IgD-negative memory B cell (primary cell): ENCODE measurements around the gene MBNL2. TPM values are rescaled to one million over a fixed set of nuclear protein-coding genes. Genes with fewer than 3 reads are reported as not detected.
A peak's percentile ranks its signal among the peaks of the same experiment; 100 is the strongest.

Source experiments
- H3K27ac Mint-ChIP-seq, 3 donors: one replicate each; pipeline ENCODE4 v1.8.0; 2020 to 2022; ENCODE audit warnings: mild to moderate bottlenecking in 3 of 3, mixed read lengths in 3 of 3, moderate library complexity in 1 of 3
- H3K27me3 Mint-ChIP-seq: one replicate; pipeline ENCODE4 v1.8.0; 2021; ENCODE audit warnings: mixed read lengths
- H3K36me3 Mint-ChIP-seq: one replicate; pipeline ENCODE4 v1.8.0; 2020; ENCODE audit warnings: mild to moderate bottlenecking, mixed read lengths
- H3K4me1 Mint-ChIP-seq, 3 donors: one replicate each; pipeline ENCODE4 v1.8.0; 2020 to 2022; ENCODE audit warnings: mixed read lengths in 3 of 3, mild to moderate bottlenecking in 1 of 3
- H3K4me3 Mint-ChIP-seq, 4 donors: one replicate each; pipeline ENCODE4 v1.8.0; 2020 to 2022; ENCODE audit warnings: mild to moderate bottlenecking in 4 of 4, mixed read lengths in 4 of 4, moderate library complexity in 3 of 4
- H3K9me3 Mint-ChIP-seq, 3 donors: one replicate each; pipeline ENCODE4 v1.8.0; 2020 to 2021; ENCODE audit warnings: mixed read lengths in 3 of 3, mild to moderate bottlenecking in 1 of 3
- polyA plus RNA-seq: library from polyadenylated mRNA; unstranded; fragments of 300-500 nt; fragmentation: Illumina TruSeq; gene quantifications from one replicate; pipeline ENCODE4 v1.2.3, GENCODE V29; 2021

The MBNL2 gene
- polyA plus RNA-seq, 1 donor from 2014 or later, result 15.9 TPM

DNA sequence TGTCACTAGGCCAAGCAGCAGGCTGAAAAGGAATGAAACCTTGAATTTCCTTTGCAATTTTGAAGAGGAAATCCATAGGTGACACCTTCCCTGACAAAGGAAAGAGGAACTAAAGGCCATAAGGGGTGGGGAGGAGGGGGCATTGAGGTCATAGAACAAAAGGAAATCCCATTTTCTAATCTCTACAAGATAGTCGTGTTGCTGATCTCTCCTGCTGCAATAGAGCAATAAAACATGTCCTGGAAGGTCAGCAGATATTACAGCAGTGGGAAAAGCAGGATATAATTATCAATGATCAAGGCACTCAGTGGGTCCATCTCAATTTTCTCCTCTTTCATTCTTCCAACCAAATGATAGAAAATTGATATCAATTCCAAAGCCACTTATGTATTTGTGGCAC, 191.6 kb downstream of the MBNL2 start:
- peaks cover 5% of the 10 kb centered on the region for H3K27me3 Mint-ChIP-seq
- no peaks in the 10 kb centered on the region for H3K4me1 Mint-ChIP-seq
- peaks cover under 1% of the 10 kb centered on the region for H3K36me3 Mint-ChIP-seq
- H3K27ac Mint-ChIP-seq, result no peak overlapping the region
- peaks cover 0 to 4% (median 3%) of the 10 kb centered on the region in 3 donors for H3K9me3 Mint-ChIP-seq
- H3K4me3 Mint-ChIP-seq, result no peak overlapping the region

DNA sequence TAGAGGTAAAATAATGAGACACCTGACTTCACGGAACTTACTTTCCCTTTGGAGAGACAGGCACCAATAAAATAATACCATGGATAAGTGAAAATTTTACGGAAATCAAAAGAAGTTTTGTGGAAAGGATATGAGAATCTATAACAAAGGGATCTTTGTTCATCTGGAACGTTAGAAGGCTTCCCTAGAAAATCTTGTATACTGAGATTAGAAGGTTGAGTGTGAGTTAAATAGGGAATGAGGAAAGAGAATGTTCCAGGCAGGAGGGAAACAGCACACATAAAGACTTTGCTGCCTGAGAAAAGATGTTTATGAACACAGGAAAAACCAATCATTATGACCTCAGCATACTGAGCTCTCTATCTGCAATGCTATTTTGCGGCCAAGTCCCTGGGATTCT, 192.3 kb downstream of the MBNL2 start:
- Mint-ChIP-seq H3K27me3 (peaks cover 5% of the 10 kb centered on the region), H3K9me3 (no peaks in the 10 kb centered on the region), H3K4me1 (no peaks in the 10 kb centered on the region), H3K36me3 (no peaks in the 10 kb centered on the region), H3K4me3 (no peak overlapping the region), H3K27ac (peak overlapping the region in 1 of 3 donors; percentile 18)

DNA sequence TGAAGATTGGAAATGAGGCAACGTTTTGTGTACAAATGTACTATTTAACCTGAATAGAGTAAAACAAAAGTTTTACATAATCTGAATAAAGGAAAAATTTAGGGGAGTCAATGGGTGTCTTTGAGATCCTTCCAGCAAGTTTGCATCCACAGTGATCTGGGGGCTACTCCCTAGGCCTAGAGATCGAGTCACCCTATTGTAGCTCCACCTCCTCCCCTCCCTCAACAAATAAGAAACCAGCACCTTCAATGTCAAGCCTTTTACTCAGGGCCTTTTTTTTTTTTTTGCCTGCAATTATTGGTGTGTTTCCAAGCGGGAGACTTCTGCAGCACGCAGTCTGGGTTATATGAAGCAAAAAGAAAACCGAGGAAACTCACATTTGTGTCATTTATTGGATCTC, 195.6 kb downstream of the MBNL2 start:
- no peak overlapping the region for H3K27ac Mint-ChIP-seq
- peaks cover 5% of the 10 kb centered on the region for H3K27me3 Mint-ChIP-seq
- H3K4me1 Mint-ChIP-seq, result no peaks in the 10 kb centered on the region
- H3K9me3 Mint-ChIP-seq, result no peaks in the 10 kb centered on the region
- no peaks in the 10 kb centered on the region for H3K36me3 Mint-ChIP-seq
- H3K4me3 Mint-ChIP-seq, result no peak overlapping the region

DNA sequence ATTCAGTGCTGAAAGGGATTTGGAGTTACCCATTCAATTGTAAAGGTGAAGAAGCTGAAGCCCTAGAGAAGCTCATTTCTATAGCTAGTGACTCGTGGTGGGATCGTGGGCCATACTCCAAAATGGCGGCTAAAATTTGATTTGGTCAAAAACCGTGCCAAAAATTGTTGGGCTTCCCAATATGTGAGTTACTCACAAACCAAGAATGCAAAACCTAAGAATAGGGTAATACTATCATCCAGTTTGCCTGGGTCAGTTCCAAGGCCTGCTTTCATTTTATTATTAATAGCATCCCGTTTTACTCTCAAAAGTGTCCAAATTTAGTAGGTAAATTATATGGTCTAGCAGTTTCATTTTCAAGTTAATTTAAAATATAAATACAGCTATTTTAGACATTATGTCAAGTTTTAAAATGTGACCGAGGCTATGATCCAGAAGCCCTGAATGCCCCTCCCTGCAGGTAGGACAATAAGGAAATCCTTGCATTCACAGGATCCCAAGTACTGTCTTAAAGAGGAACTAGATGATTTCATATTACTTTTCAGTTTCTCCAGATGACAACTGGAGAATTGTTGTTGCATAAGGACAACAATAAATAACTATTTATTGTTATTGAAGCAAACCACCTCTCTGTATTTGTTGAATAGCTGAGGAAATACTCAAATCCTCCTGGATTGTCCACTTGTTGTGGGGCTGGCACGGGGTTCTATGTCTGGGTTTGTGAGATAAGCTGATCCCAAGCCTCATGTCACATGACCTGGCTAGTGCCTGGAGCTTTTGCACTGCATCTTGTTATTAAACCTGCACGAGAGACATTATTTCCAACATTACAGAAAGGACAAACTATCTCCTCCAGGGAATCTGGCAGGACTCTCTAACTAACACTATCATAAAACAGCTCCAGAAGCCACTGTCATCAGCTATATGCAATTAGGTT, 200.3 kb downstream of the MBNL2 start:
- no peak overlapping the region for H3K4me3 Mint-ChIP-seq
- no peaks in the 10 kb centered on the region for H3K36me3 Mint-ChIP-seq
- H3K4me1 Mint-ChIP-seq, result no peaks in the 10 kb centered on the region
- H3K27ac Mint-ChIP-seq, result no peak overlapping the region
- H3K9me3 Mint-ChIP-seq, result no peaks in the 10 kb centered on the region
- H3K27me3 Mint-ChIP-seq, result peaks cover 2% of the 10 kb centered on the region

DNA sequence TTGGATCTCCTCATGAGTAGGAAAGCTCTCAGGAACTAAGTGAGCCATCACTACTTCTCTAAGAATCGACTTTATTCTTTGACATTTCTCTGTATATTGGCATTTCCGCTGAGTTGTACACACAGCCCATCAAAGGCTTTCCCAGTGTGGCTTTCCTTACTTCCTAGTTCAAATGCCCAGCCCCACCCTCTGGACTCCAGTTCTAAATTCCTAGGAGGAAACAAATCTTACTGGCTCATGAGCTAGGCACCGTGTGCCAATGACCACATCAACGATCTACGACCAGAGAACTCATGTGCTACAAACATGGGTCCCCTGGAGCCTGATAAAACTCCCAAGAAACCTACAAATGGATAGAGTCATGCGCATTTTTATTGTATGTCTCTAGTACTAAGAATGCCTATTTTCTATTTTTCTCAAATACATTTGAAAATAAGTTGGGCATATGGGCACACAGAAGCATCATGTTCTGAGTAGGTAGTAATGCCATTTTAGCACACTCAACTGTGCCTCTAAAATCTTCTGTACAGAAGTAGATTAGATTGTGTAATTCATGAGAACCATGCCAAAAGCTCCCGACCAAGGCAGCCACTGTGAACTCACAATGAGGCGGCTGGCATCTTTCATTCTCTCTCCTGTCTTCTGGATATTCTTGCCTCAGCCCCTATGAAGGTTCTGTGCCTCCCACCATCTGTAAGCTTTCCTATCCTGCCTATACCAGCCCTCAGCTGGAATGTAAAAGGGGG, 201.3 kb downstream of the MBNL2 start:
- peaks cover 2% of the 10 kb centered on the region for H3K27me3 Mint-ChIP-seq
- no peaks in the 10 kb centered on the region for H3K4me1 Mint-ChIP-seq
- no peak overlapping the region for H3K4me3 Mint-ChIP-seq
- H3K9me3 Mint-ChIP-seq, result no peaks in the 10 kb centered on the region
- H3K27ac Mint-ChIP-seq, result no peak overlapping the region
- H3K36me3 Mint-ChIP-seq, result no peaks in the 10 kb centered on the region

DNA sequence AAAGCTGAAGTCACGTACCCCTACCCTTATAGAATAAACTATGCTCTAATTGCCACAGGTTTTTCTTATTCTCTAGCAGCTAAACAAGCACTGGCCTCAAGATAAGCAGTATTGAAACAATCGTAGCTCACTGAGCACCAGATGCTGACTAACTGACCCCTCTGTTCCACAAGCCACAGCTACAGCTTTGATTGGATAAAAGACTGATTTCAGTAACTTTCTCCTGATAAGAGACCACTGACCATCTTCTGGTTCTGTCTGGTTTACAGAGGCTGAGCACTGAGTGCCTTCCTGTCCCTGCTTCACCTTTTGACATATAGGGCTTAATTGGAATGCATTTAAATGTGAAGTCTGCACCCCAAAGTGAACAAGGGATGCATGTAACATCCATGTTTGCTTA, 203.5 kb downstream of the MBNL2 start:
- no peak overlapping the region for H3K27ac Mint-ChIP-seq
- H3K36me3 Mint-ChIP-seq, result no peaks in the 10 kb centered on the region
- H3K4me3 Mint-ChIP-seq, result no peak overlapping the region
- H3K27me3 Mint-ChIP-seq, result peaks cover 2% of the 10 kb centered on the region
- no peaks in the 10 kb centered on the region for H3K9me3 Mint-ChIP-seq
- no peaks in the 10 kb centered on the region for H3K4me1 Mint-ChIP-seq

DNA sequence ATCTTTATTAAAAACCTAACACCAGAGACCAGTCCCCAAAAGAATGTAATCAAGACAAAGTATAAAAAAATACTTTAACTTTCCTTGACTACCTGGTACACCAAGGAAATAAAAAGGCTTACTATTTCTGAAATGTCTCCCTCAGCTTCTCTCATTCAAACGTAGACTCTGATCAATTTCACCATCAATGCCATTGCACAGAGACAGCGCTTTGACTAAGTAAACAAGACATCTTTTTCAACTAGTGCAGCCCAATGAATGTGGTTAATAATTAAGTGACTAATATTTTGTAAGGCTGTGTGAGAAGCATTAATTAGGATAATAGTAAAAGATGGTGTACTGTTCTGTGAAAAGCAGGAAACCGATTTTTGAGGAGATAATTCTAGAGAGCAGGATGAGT, 204.6 kb downstream of the MBNL2 start:
- H3K4me3 Mint-ChIP-seq, result no peak overlapping the region
- no peaks in the 10 kb centered on the region for H3K36me3 Mint-ChIP-seq

DNA sequence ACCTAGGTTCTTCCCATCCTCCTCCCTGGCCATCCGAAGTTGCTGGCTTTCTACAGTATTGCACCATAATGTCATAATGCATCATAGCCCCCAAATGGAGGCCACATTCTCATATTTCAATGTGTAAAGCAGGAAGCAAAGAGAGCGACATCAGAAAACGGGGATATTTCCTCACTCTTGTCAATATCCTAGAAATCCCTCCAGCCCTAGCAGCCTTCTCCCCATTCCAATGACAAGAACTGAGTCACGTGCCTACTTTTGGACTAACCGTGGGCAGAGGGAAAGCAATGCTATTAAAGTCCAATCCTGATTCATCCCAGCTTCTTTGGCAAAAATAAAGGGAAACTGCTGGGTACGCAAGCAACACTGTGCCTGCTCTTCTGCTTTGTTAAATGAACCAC, 207.5 kb downstream of the MBNL2 start:
- peak overlapping the region in 1 of 3 donors; percentile 30 for H3K27ac Mint-ChIP-seq
- H3K9me3 Mint-ChIP-seq, result no peaks in the 10 kb centered on the region
- no peak overlapping the region for H3K4me3 Mint-ChIP-seq
- H3K27me3 Mint-ChIP-seq, result no peaks in the 10 kb centered on the region
- H3K4me1 Mint-ChIP-seq, result peaks cover 0 to 7% (median 3%) of the 10 kb centered on the region in 3 donors
- no peaks in the 10 kb centered on the region for H3K36me3 Mint-ChIP-seq

More for the DNA sequence above, 204.6 kb downstream of the MBNL2 start:
- Mint-ChIP-seq H3K27me3 (peaks cover 2% of the 10 kb centered on the region), H3K4me1 (peaks cover 0 to 1% (median 0%) of the 10 kb centered on the region in 3 donors), H3K27ac (no peak overlapping the region), H3K9me3 (no peaks in the 10 kb centered on the region)

DNA sequence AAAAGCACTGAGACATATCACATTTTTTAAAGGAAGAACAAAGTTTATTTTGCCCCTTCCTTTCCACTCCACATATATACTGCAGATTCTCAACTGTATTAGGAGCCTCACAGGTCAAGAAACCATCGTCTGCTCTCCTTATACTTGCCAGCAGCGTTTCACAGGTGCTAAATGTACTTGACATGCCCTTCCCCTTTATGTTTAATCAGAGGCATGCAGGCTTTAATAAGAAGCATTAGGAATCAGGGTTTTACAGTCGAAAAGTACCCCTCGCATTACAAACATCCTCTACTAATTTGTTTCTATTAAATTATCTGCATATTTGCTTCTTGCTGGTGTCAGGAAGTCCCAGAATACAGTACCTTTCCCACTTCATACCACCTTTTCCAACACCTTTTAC, 208.2 kb downstream of the MBNL2 start:
- no peaks in the 10 kb centered on the region for H3K9me3 Mint-ChIP-seq
- no peaks in the 10 kb centered on the region for H3K36me3 Mint-ChIP-seq
- H3K27me3 Mint-ChIP-seq, result no peaks in the 10 kb centered on the region
- peaks cover 4 to 13% (median 6%) of the 10 kb centered on the region in 3 donors for H3K4me1 Mint-ChIP-seq
- no peak overlapping the region for H3K4me3 Mint-ChIP-seq
- peak overlapping the region in 2 of 3 donors; percentile 26 to 30 for H3K27ac Mint-ChIP-seq

DNA sequence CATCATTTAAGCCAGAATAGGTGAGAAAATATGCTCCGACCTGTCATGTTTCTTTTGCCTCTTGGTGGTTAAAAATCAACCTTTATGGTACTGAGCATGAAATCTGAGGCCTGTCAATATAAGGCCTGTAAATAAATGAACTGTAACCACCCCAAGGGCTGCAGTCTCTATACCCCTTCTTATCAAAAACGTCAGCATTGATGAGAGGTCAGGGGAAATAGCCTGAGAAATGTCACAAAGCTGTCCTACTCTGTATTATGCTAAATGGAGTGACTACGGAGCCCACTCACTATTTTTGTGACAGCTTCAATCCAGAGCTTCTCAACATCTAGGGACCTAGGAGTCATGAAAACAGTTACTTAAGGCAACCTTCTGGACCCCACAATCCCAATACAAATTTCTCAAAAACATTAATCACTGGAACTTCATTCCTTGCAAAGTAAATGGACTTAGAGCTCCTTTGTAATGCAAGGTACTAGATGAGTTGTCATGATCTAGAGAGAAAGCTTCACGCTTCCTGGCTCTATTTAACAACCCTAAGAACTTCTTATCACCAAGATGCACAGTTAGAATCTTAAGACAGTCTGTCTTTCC, 209.1 kb downstream of the MBNL2 start:
- Mint-ChIP-seq H3K4me3 (peak overlapping the region; percentile 62 to 100 (median 92)), H3K4me1 (peaks cover 5 to 21% (median 8%) of the 10 kb centered on the region in 3 donors), H3K36me3 (no peaks in the 10 kb centered on the region), H3K27ac (peak overlapping the region in 2 of 3 donors; percentile 9 to 99), H3K27me3 (no peaks in the 10 kb centered on the region), H3K9me3 (no peaks in the 10 kb centered on the region)

DNA sequence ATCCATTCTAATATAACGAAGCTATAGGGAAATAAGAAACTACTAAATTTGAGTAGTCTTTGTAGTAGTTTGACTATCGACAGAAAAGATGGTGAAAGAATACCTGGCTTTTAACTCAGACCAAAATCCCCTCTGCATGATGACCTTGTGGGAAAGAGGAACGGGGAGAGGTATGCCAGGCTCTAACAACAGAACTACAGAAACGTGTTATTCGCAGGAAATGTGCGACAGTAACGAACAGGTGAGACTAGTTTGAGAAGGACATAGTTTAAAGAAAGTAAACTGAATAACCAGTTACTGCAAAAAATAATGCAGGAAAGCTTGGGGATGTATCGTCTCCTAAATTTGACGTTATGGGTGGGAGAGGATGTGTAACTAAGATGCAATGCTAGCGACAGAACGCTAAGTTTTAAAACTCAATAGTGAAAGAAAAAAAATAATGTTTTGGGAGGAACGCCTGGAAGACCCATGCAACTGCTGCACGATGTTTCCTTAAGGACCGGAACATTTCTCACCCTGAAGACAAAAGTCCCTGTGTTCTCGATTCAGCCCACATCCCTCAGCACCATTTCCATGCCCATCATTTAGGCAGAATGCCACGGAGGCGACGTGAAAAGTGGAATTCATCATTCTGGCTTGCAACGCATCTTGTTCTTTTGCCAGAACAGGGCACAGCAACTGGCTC, 210.2 kb downstream of the MBNL2 start:
- Mint-ChIP-seq H3K4me1 (peaks cover 8 to 27% (median 11%) of the 10 kb centered on the region in 3 donors), H3K36me3 (no peaks in the 10 kb centered on the region), H3K9me3 (no peaks in the 10 kb centered on the region), H3K27me3 (no peaks in the 10 kb centered on the region), H3K4me3 (peak overlapping the region; percentile 87 to 100 (median 96)), H3K27ac (peak overlapping the region; percentile 91 to 100 (median 99))

DNA sequence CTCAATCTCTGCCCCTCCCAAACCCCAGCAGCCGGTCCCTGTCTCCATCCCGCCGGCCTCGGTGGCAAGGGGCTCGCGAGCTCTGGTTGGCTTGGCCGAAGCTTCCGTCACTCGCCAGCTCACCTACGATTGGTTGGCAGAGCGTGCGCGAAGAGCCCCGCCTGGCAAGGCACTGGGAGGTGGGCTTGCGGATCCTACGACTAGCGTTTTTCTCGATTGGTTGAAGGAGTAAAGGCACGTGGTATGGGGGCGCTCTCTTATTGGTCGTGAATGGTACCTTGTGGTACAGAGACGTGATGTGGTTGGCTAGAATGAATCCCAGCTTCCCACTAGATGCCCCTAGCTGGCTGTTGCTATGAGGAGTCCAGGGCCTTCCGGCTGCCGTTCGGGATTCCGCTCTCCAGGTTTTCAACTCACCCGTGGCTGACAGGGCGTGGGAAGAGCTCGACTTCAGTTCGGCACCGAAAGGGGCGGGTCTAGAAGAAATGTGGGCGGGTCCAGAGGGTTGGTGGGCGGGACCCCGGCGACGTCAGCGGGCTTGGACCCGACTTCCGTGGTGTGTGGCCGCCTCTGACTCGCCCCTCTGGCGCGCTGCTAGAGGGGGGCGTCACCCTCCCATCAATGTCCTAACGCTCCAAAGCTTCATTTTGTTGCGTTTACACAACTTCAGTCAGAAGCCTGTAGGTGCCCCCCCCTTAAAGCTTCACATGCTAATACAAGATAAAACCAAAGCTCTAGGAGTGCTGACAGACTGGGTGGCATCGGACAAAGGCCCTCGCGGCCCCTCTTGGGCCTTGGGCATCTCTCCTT, 211.0 kb downstream of the MBNL2 start:
- H3K4me3 Mint-ChIP-seq, result peak overlapping the region; percentile 87 to 100 (median 96)
- H3K27ac Mint-ChIP-seq, result peak overlapping the region; percentile 91 to 100 (median 99)
- no peaks in the 10 kb centered on the region for H3K27me3 Mint-ChIP-seq
- no peaks in the 10 kb centered on the region for H3K9me3 Mint-ChIP-seq
- peaks cover 10 to 28% (median 11%) of the 10 kb centered on the region in 3 donors for H3K4me1 Mint-ChIP-seq
- no peaks in the 10 kb centered on the region for H3K36me3 Mint-ChIP-seq

DNA sequence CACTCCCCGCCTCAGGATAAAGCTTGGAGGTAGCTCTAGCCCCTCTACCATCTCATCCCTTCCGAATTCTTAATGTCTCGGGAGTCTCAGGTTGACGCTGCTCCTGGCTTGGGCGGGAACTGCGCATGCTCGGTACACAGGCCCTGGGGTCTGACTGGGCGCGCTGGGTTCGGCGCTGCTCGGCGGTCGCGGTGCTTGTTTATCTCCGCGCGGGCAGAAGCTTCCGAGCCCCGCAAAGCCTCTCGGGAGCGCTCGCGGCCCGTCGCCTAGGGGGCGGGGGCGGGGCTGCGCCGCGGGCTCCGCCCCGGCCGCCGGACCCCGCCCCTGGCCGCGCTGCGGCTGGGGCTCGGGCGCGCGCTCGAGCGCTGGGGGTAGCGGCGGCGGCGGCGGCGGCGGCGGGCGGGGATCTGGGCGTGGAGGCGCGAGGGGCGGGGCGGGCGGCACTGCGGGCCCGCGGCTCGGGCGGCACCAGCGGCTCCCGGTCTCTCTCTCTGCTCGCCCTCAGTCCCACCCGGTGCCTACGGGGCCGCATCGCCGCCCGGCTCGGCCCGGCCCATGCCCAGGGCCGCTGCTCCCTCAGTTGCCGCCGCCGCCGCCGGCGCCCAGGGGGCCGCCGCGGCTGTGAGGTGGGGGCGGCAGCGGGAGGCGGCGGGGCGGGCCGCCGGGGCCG, 211.7 kb downstream of the MBNL2 start, which contains the start of gene RAP2A:
Gene RAP2A (plus strand): TSS at position 443 of the 670 bp plus-strand sequence. CDS start 302 bp downstream, outside the sequence.
- Mint-ChIP-seq H3K9me3 (no peaks in the 10 kb centered on the region), H3K27ac (peak within 1 kb of the TSS; percentile 92 to 100 (median 99)), H3K27me3 (no peaks in the 10 kb centered on the region), H3K4me1 (peaks cover 10 to 28% (median 11%) of the 10 kb centered on the region in 3 donors), H3K36me3 (no peaks in the 10 kb centered on the region), H3K4me3 (peak within 1 kb of the TSS; percentile 95 to 100 (median 98))
